Dermis lymphatic vessel endothelial cell (primary cell): ENCODE data around the gene KIF18B. TPM values are rescaled to one million over a fixed set of nuclear protein-coding genes. Genes with fewer than 3 reads are reported as not detected.

Experiments
- total RNA-seq: library from RNA; depleted of rRNA; stranded (reverse); fragments of >200 nt; gene quantifications from 2 replicates; pipeline ENCODE4 v1.2.1, GENCODE V29; 2014

The KIF18B gene
- 0.33 and 0.34 TPM in 2 replicates for total RNA-seq

DNA sequence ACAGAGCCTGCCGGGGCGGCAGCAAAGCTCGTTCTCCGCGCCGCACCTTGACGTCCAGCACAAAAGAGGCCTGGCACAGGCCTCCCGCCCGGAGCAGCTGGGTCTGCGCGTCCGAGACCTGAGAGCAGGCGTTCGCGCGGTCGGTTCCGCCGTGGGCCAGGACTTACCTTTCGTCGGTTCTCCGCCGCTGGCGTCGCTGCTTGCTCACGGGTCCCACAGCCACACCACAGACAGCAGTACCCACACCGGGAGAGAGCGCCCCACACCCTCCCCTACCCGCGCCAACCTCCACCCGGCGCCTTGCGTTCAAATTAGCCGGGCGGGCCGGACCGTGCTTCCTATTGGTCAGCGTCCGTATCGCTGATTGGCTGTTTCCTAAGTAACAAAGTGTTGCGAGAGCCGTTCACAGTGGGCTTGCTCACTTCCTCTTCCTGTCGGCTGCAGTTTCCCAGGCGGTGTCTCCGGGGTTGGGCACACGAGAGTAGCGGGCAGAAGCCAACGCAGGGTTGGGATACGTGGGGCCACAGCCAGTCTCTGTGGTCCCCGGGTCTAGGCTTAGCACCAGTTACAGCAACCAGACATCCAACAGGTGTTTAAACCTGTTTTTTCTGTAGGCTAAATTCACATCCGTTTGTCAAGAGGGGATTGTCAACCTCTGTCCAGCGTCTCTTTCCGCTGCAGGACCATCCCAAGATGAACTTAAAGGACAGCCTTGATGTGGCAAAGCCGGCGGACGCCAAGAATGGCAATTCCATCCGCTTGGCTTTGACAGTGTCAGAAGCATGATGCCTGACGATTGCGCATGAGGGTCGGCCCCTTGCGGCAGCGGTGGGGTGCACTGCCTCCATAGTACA is at the start of gene KIF18B:
KIF18B (minus strand) TSS at position 313 of the 854 bp plus-strand sequence. CDS start 11,429 bp downstream, outside the sequence.

DNA sequence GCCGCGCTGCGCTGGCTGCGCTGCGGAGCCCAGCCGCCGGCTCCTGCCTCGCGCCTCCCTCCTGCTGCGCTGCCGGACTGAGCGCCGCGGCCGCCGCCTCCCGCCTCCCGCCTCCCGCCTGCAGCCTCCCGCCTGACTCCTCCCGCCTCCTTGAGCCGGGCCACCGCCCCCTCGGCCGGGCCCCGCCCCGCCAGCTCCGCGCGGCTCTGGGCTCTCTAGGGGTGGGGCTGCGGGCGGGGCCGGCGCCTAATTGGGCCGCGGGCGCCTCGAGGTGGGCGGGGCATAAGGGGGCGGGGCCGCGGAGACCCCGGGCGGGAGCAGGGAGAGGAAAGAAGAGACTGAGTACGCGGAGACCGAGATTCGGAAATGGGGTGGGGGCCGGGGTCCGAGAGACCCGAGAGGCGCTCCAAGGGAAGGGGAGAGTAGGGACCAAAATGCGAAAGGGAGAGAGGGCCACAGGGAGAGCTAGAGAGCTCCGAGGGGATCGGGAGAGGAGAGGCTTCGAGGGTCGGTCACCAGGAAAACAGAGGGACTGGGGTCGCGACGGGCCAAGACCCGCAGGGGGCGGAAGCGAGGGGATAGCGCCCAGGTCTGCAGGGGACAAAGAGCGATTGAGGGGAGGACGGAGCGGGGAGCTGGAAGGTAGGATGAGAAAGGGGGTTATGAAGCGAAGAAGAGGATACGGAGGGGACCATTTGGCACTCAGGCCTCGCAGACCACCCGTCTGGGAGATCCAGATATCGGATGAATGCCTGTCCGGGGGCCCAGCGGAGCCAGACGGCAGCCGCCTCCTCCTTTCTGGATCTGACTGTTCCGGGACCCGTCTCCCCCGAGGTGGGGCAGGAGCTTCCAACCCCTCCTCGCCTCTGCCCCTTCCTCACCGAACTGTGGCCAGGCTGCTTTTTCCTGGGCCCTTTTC is 20.9 kb upstream of the KIF18B start, which contains the start of gene C1QL1:
C1QL1 (minus strand) TSS at position 79 of the 919 bp plus-strand sequence. CDS start 255 bp downstream, outside the sequence.

DNA sequence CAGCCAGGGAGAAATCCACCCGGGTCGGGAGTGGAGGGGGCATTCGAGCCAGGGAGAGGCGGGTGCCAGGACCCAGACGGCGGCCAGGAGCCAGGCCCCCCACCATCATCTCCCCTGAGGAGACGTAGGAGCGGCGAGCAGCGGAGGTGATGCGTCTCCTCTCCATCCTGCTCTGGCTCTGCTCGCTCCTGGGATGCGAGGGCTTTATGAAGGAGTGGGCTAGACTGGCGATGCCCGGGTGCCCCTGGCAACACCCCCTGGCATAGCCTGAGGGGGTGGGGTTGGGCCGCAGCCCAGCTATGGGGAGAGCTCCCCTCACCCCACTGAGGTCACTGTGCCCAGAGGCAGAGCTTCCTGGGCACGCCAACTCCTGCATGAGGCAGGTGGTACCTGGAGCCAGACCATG is 32.2 kb downstream of the KIF18B start, which contains the start of gene GFAP:
GFAP (minus strand) TSS at position 180 of the 406 bp plus-strand sequence; CDS start at position 166, 14 bp downstream.

DNA sequence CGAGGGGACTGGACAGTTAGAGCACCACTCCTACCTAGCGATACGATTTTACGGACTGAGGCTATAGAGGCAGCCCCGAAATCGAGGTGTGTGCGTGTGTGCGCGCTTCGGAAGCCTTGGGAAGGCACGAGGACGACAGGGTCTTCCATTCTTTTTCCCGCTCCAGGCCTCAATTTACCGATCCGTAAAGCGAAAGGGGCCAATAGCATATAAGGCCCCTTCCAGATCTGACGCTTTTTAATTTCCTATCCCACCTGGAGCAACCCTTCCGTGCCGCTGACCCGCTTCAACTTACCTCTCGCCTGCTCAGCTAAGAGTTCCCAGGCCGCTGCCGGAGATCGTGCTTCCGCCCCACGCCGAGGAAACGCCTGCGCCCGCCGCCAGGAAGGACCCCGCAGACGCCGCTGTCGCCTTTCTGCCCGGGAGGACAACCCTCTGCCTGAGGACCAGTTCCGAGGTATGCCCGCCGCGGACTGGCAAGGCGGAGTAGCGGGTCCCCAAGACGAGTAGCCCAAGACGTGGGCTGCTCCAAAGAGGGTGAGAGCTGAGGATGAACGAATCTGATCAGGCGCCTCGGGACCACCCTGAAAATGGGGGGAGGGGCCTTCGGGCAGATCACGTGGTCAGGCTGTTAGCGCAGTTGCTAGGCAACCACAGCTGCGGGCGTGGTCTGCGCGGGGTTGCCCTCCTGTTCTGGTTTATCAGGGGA is 48.3 kb downstream of the KIF18B start, which contains the start of gene EFTUD2:
EFTUD2 (minus strand) TSS at position 372 of the 709 bp plus-strand sequence. CDS start 4,924 bp downstream, outside the sequence.

Other genes with a start within 250 kb of the KIF18B start
- gene DBF4B, start 239.1 kb downstream of the KIF18B start, total RNA-seq, result 0.98 and 1.7 TPM in 2 replicates
- under 0.01 TPM in 1 of 2 replicates, not detected in the other for gene ADAM11, start 188.8 kb downstream of the KIF18B start, total RNA-seq
- 2.9 and 4.6 TPM in 2 replicates for gene GJC1, start 117.5 kb downstream of the KIF18B start, total RNA-seq
- not detected in 2 replicates for gene HIGD1B, start 99.9 kb downstream of the KIF18B start, total RNA-seq
- 112 and 155 TPM in 2 replicates for gene EFTUD2, start 48.3 kb downstream of the KIF18B start, total RNA-seq
- gene GFAP, start 32.3 kb downstream of the KIF18B start, total RNA-seq, result not detected in 2 replicates
- gene C1QL1, start 20.5 kb upstream of the KIF18B start, total RNA-seq, result not detected in 2 replicates
- 18.6 and 26.2 TPM in 2 replicates for gene DCAKD, start 103.9 kb upstream of the KIF18B start, total RNA-seq
- gene NMT1, start 113.5 kb upstream of the KIF18B start, total RNA-seq, result 43.7 and 60.3 TPM in 2 replicates
- gene PLCD3, start 184.7 kb upstream of the KIF18B start, total RNA-seq, result 5.5 and 9.0 TPM in 2 replicates
- gene ACBD4, start 187.9 kb upstream of the KIF18B start, total RNA-seq, result 2.8 and 4.2 TPM in 2 replicates
- gene HEXIM1, start 200.7 kb upstream of the KIF18B start, total RNA-seq, result 5.2 and 5.8 TPM in 2 replicates
- 3.3 and 3.9 TPM in 2 replicates for gene HEXIM2, start 214.1 kb upstream of the KIF18B start, total RNA-seq